ENCODE results near the gene TEX264. TPM values are rescaled to one million over a fixed set of nuclear protein-coding genes. Genes with fewer than 3 reads are reported as not detected.

Gene TEX264
- total and polyA plus RNA-seq, 10 donors: 29.8 to 73.1 (median 53.9) TPM

DNA sequence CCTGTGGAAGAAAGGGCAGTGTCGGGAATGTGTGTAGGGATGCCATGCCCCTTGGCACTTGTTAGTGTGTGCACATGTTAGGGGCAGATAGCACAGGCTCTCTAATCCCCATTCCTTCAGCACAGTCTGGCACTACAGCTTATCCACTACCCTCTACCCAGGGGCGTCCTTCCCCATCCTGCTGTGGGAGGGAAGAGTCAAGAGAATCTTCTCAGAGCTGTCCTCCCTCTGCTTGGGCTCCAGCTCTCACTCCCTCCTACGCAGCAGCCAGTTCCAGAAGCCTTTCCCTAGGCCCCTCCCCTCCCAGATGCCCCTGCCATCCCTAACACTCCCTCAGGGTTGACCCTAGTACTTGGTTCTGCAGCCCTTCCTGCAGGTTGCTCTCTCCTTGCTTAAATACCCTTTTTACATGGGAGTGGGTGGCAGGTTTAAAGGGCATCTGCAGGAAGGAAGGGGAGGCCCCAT, 35.0 kb downstream of the TEX264 start:
- DNase-seq: peak; percentile 50
- Histone ChIP-seq H3K27me3 (replicated peaks in 1 of 7) (peaks cover 0 to 3% (median 0%) of the 10 kb centered on the region in 7 donors), H3K4me1 (peaks cover 0 to 32% (median 12%) of the 10 kb centered on the region in 6 donors), H3K9me3 (no peaks in the 10 kb centered on the region), H3K27ac (no peak overlapping the region), H3K4me3 (no peak overlapping the region), H3K36me3 (peaks cover 0 to 52% (median 29%) of the 10 kb centered on the region in 6 donors)
- WGBS, 5 donors: 76 to 90% (median 85%) methylated on average over 3 of the region's 3 CpGs
- intact Hi-C loops (cut with DNase I; ENCODE audit: low total_unique reads): no loop called here
- TF ChIP-seq POLR2AphosphoS5 (IDR thresholded peaks at IDR 0.05): no peak
- TF ChIP-seq POLR2A (IDR thresholded peaks at IDR 0.05): no peak
- TF ChIP-seq, protein P1, sequence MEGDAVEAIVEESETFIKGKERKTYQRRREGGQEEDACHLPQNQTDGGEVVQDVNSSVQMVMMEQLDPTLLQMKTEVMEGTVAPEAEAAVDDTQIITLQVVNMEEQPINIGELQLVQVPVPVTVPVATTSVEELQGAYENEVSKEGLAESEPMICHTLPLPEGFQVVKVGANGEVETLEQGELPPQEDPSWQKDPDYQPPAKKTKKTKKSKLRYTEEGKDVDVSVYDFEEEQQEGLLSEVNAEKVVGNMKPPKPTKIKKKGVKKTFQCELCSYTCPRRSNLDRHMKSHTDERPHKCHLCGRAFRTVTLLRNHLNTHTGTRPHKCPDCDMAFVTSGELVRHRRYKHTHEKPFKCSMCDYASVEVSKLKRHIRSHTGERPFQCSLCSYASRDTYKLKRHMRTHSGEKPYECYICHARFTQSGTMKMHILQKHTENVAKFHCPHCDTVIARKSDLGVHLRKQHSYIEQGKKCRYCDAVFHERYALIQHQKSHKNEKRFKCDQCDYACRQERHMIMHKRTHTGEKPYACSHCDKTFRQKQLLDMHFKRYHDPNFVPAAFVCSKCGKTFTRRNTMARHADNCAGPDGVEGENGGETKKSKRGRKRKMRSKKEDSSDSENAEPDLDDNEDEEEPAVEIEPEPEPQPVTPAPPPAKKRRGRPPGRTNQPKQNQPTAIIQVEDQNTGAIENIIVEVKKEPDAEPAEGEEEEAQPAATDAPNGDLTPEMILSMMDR (IDR thresholded peaks at IDR 0.05 in 8 of 11, conservative IDR thresholded peaks at IDR 0.05 in 3 of 11): no peak

DNA sequence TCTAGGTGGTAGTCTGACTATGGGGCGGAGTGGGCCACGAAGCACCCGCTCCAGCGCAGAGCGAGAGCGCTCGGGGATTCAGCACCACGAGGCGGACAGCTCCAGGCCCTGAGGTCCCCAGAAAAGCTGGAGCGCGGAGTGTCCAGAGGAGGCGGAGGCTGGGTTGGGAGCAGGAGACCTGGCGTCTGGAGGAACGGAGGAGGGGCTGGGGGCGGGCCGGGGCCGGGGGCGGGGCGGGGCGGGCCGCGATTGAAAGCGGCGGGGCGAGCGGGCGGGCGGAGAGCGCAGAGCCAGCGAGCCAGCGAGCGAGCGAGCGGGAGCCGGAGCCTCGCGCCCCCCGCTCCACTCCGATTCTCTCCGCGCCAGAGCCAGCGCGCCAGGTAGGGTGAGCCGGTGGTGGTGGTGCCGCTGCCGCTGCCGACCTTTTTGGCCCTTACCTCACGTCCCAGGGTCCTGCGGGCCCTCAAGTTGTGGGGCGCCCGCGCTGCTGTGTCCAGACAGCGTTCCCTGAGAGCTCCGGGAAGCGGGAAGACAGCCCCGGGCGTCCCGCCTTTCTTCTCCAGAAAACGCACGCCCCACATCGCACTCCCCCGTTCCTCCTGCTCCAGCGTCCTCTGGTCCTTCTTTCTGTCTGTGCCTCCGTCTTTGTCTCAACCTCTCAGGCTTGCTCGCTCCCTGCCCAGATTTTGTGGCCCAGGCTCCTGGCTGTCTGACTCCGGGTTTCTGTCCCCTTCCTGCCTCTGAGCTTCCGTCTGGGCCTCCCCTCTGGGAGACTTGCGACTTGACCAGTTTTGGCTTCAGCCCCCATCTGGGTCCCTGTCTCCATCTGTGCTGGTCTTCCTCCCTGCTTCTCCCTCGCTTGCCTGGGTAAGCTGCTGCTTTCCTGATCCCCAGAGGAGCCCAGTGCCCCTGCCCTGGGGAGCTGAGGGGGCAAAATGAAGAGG, 36.0 kb downstream of the TEX264 start, which contains the start of gene GRM2:
TSS of gene GRM2 (plus strand) at position 281 of the 944 bp plus-strand sequence. CDS start 1,916 bp downstream, outside the sequence.
- Histone ChIP-seq H3K36me3 (peaks cover 0 to 42% (median 24%) of the 10 kb centered on the region in 6 donors), H3K27me3 (replicated peaks in 1 of 7) (peaks cover 0 to 3% (median 0%) of the 10 kb centered on the region in 7 donors), H3K27ac (no peak within 1 kb of the TSS), H3K9me3 (no peaks in the 10 kb centered on the region), H3K4me3 (peak within 1 kb of the TSS in 2 of 8 donors; percentile 31 to 39), H3K4me1 (peaks cover 0 to 27% (median 10%) of the 10 kb centered on the region in 6 donors)
- intact Hi-C loops (cut with DNase I; ENCODE audit: low total_unique reads): no loop called here
- TF ChIP-seq, protein P1 (IDR thresholded peaks at IDR 0.05 in 8 of 11, conservative IDR thresholded peaks at IDR 0.05 in 3 of 11): peak in 1 of 11 experiments; percentile 12
- no peak for TF ChIP-seq POLR2A (IDR thresholded peaks at IDR 0.05)
- TF ChIP-seq POLR2AphosphoS5 (IDR thresholded peaks at IDR 0.05): peak in 2 of 3 donors; percentile 18 to 37
- peak; percentile 77 for DNase-seq
- WGBS, 5 donors: 5 to 39% (median 18%) methylated on average over 40 to 69 of the region's 69 CpGs

DNA sequence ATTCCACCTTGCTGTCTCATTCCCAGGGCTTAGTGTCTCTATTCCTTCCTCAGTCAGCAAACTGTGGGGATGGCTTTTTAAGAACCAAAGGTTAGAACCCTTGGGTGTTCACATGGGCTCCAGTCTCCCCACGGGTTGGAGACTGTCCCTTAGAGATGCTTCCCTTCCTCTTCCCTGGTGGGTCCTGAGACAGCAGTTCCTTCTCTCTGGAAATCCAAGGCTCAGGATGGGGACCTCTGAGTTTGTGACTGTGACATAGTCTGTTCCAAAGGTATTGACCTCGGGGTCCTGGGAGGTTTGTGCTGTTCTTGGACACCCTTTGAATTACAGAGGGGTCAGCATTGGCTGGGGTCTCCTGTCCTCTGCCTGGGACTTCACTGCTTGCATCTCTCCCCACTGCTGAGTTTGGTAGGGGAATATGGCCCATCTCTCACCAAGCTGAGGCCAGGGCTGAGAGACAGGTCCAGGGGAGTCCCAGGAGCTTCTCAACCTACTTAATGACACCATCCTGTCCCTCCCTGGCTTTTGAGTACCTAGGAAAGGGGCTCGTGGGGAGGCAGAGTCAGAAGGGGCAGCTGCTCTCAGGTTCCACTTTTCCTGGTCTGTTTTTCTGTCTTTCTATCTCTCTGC, 37.3 kb downstream of the TEX264 start:
- Histone ChIP-seq H3K4me3 (no peak overlapping the region), H3K9me3 (no peaks in the 10 kb centered on the region), H3K27me3 (replicated peaks in 1 of 7) (peaks cover 0 to 3% (median 0%) of the 10 kb centered on the region in 7 donors), H3K27ac (no peak overlapping the region), H3K36me3 (peaks cover 0 to 30% (median 14%) of the 10 kb centered on the region in 6 donors), H3K4me1 (peaks cover 0 to 21% (median 10%) of the 10 kb centered on the region in 6 donors)
- DNase-seq: peak; percentile 36
- intact Hi-C loops (cut with DNase I; ENCODE audit: low total_unique reads): no loop called here
- 61 to 90% (median 75%) methylated on average over 3 of the region's 3 CpGs for WGBS, 5 donors
- TF ChIP-seq POLR2A (IDR thresholded peaks at IDR 0.05) (no peak), POLR2AphosphoS5 (IDR thresholded peaks at IDR 0.05) (no peak)
- TF ChIP-seq, protein P1 (IDR thresholded peaks at IDR 0.05 in 8 of 11, conservative IDR thresholded peaks at IDR 0.05 in 3 of 11): no peak
